Lung microvascular endothelial cell (primary cell): Measurements from ENCODE around the gene POLA1. TPM values are rescaled to one million over a fixed set of nuclear protein-coding genes. Genes with fewer than 3 reads are reported as not detected.
A peak's percentile ranks its signal among the peaks of the same experiment; 100 is the strongest.

Source experiments
- DNase-seq, 2 donors: peaks; one replicate each; pipeline versions ENCODE4 v3.0.0 to v3.0.0-alpha.2; 2010; ENCODE audit warnings: low read depth in 2 of 2
- total RNA-seq: library from RNA; depleted of rRNA; stranded (reverse); fragments of >200 nt; gene quantifications from 2 replicates; pipeline ENCODE4 v1.2.1, GENCODE V29; 2014

The POLA1 gene
- total RNA-seq, 1 donor from 2014 or later = 10.7 TPM

GRCh38 chrX:24684048-24684447, 9.7 kb upstream of the POLA1 start:
- no peak for DNase-seq

GRCh38 chrX:24692305-24692704, 1.4 kb upstream of the POLA1 start:
- DNase-seq = no peak

- DNase-seq = peak in 1 of 2 donors; percentile 2
Observed at GRCh38 chrX:24694825-24695224, 1.1 kb downstream of the POLA1 start.

DNA sequence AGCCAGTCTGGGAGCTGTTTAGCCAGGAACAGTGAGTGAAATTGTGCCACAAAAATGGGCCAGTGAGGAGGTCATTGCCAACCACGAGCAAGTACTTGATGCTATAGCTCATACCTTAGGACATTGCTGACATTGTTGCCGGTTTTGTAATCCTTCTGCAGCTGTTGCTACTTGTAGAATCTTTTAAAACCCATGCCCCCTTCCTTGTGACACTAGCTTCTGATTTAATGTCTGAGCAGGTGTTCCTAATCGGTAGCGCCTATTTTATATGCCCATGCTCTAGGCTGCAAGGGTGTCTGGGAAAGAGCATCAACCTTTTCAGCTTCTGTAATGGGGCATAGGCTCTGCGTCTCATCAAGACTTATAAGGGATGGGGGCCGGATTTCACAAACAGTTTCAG, 2.6 kb downstream of the POLA1 start:
- no peak for DNase-seq

DNA sequence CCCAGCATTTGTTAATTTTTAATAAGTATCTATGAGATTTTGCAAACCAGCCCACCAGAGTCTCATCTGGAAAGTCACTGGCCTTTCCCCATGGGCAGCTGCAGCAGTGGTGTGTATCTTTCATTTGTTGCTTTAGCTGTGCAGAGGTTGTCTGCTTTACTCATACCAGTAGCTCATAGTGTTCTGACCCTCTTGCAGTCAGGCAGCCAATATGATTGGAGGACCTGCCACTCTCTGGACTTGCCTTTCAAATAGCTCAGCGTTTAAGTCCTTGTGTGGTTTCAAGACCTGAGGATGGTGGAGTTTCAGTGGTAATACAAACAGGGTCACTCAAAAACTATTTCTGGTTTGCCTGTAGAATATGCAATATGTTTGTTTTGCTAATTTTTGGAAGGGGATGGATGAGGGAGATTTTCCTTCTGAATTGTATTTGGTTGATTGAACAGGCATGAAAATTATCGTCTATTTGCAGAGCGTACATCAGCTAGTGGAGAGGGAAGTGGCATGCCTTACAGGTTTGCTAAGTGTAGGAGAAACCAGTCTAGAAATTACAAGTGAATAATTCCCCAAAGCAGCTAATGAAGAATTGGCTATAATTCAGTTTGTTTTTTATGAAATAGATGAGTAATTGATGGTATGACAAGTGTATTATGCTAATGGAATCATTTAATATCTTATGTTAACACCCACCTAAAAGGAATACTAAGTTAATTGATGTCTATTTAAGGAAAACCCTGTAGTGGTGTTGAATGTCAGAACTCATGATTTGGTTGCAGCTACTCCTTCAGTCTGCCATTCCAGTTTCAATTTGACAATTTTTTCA, 8.9 kb downstream of the POLA1 start:
- DNase-seq = no peak

GRCh38 chrX:24703185-24703494, 9.4 kb downstream of the POLA1 start:
- DNase-seq = no peak

DNA sequence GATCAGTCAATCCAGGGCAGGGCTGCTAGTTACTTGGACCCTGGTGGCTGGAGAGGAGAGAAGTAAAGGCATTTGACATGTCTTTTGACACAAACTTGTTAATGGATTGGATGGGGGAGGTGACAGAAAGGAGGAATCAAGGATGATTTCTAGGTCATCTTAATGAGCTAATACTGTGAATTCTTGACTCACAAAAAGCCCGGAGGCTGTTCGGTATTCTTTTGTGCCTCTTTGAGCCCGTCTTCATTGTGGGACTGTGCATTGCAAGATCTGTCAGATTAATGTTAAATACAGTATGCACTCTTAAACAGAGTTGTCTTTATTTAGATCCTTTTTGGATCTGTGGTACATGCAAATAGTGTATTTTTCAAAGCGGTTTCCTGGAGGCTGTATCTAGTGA, 25.1 kb downstream of the POLA1 start:
- DNase-seq = no peak

- DNase-seq = no peak
Observed at GRCh38 chrX:24720036-24720435, 26.3 kb downstream of the POLA1 start.

- peak in 1 of 2 donors; percentile 28 for DNase-seq
Observed at GRCh38 chrX:24728530-24728929, 34.8 kb downstream of the POLA1 start.

DNA sequence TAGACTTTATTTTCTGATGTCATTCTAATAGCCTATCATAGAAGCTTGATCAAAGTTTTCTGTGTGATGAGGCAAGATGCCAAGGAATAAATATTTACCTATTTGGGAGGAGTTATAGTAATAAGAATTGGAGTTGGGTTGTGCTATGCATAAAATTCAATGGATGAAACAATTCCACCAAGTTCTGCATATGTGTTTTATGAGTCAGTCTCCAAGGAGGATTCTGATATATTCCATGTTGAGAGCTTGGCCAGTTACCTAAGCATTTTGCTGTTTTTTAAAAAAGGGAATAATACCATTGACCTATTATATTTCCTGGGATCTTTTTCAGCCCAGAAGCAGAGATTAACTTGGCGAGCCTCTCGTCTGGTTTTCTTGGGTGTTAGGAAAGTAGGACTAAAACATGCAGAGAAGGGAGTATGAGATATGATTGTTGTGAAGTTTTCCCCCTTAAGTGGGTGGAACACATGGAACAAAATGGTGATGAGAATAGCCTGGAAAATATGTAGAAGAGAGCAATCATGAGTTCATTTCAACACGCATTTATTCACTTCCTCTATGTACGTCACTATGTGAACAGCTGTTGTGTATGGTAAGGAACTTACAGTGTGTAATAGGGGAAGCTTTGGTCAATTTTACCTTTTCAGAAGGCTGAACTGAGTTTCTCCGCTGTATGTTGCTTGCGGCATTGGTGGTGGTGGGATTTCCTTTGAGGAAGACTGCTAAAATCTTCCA, 39.2 kb downstream of the POLA1 start:
- DNase-seq = no peak

DNA sequence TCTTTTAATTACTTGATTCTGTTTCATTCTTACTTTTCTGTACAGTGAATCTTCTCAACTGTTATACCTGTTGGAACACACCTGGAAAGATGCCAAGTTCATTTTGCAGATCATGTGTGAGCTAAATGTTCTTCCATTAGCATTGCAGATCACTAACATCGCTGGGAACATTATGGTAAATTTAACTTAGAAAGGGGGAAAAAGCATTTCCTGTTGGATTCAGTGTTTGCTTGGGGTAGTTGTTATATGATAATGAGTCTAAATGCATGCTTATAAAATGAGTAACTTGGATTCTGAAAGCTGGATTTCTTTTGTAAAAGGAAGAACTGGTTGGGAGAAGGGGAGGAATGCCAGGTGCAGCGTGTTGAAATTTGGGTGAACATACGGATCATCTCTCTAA, 47.6 kb downstream of the POLA1 start:
- no peak for DNase-seq

GRCh38 chrX:24748196-24748595, 54.5 kb downstream of the POLA1 start:
- DNase-seq = peak in 1 of 2 donors; percentile 7

- no peak for DNase-seq
Observed at GRCh38 chrX:24759786-24760185, 66.1 kb downstream of the POLA1 start.

- DNase-seq = peak in 1 of 2 donors; percentile 1
Observed at GRCh38 chrX:24760363-24761000, 66.8 kb downstream of the POLA1 start.

DNA sequence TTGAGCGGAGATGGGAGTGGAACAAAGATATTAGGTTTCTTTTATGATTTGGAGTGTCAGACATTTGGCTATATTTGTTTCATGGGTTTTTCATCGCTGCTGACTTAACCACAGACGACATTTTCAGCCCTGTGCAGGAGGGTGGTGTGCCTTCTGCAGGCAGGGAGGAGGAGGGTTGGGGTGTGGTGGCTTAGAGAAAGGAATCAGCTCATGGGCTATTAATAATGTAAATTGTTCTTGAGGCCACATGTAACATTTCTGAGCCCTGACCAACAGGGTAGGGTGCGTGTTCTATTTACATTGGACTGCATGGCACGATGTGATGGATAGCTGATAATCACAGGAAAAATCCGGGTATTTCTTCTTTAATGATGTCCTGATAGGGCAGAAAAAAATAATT, 67.6 kb downstream of the POLA1 start:
- DNase-seq = no peak

GRCh38 chrX:24763989-24764388, 70.3 kb downstream of the POLA1 start:
- no peak for DNase-seq

DNA sequence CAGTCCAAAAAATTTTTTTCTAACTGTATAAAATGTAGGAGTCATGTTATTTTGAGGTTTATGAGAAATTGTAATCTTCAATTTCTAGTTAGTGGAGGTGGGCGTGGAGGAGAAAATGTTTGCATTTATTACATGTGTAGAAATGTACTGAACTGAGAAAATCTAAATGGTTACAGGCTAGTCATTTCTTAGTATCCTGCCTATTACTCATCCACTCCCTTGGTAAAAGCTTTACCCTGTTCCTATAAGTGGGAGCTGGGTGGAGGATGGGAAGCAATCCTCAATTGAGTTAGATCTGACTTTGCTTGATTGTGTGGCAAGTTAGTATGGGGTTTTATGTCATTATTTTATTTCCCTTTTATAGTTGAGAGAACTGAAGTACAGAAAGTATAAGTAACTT, 73.8 kb downstream of the POLA1 start:
- DNase-seq = no peak

DNA sequence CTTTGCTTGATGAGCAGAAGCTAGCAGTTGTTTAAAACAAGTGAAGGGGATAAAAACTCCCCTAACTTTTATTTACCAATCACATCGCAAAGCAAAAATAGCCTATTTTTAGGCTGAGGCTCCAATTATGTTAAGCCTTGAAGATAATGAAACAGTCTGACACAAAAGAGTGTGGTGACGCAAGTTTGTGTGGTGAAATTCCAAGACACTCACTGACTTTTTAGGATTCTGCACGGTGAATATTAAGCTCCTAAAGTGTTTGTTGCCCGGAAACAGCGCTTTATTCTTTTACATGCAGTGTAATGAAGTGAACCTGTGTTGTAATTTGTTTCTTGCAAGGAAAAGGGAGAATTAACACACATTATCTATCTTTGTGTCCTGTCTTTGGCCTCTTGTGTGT, 74.8 kb downstream of the POLA1 start:
- DNase-seq = no peak

DNA sequence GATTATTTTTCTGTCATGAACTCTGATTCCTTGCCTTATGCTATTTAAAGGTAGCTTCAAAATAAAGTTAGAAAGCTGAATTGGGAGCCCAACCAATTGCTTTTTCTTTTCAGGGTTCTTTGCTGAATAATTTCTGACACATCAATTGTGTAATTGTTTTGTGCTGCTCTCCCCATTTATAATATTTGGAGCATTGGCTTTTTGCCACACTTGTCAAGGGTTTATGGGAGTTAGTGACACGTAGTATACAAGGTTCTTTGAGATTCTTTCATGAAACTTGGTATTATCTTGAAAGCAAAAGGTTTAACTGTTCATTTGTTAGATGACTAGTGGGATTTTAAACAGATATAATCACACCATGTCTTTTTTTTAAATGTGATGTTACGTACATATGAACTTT, 80.9 kb downstream of the POLA1 start:
- no peak for DNase-seq

GRCh38 chrX:24775891-24776290, 82.2 kb downstream of the POLA1 start:
- DNase-seq = no peak

DNA sequence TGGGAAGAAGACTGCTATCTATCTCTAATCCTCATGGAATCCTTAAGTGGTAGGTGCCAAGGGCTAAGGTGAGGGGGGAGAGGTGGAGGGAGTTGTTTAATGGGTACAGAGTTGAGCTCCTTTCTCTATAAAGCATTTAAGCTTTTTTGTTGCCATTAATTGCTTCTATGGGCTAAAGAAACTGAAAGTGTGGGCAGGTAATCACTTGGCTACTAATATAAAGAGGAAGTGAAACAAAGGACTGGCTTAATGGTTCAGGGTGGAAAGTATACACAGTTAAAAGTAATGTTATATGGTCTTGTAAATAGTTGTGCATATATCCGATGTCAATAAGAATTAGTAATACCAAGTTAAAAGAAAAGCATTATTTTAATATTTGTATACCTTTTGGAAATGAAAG, 83.9 kb downstream of the POLA1 start:
- DNase-seq = no peak

- no peak for DNase-seq
Observed at GRCh38 chrX:24782011-24782410, 88.3 kb downstream of the POLA1 start.

DNA sequence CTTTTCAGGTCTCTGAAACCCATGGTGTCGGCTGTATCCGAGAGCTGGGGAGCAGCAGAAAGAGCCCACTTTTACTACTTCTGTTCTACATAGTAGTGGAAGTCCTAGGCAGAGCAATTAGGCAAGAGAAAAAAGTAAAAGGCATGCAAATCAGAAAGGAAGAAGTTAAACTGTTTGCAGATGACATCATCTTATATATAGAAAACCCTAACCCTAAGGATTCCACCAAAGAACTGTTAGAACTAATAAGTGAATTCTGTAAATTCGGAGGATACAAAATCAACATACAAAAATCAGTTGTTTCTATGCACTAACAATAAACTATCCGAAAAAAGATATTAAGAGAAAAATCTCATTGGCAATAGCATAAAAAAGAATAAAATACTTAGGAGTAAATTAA, 95.3 kb downstream of the POLA1 start:
- no peak for DNase-seq
